Nephron progenitor cell (in vitro differentiated cells): Measurements from ENCODE around the gene EML5.

ENCODE experiments used
- DNase-seq: peaks from one replicate; pipeline ENCODE4 v3.0.0; 2021
- H3K27ac Mint-ChIP-seq: 2 replicates; pipeline ENCODE4 v1.8.0; 2021; ENCODE audit warnings: mild to moderate bottlenecking, moderate library complexity, mixed read lengths
- H3K27me3 Mint-ChIP-seq: 2 replicates; pipeline ENCODE4 v1.8.0; 2021; ENCODE audit warnings: mild to moderate bottlenecking, low read depth, mixed read lengths; ENCODE audit not compliant: poor library complexity
- H3K36me3 Mint-ChIP-seq: 2 replicates; pipeline ENCODE4 v1.8.0; 2021; ENCODE audit warnings: low read depth, mixed read lengths
- H3K4me1 Mint-ChIP-seq: 2 replicates; pipeline ENCODE4 v1.8.0; 2021; ENCODE audit warnings: mixed read lengths
- H3K4me3 Mint-ChIP-seq: 2 replicates; pipeline ENCODE4 v1.8.0; 2021; ENCODE audit warnings: mild to moderate bottlenecking, moderate library complexity, mixed read lengths
- H3K9me3 Mint-ChIP-seq: 2 replicates; pipeline ENCODE4 v1.8.0; 2021; ENCODE audit warnings: mild to moderate bottlenecking, moderate library complexity, mixed read lengths
- CTCF ChIP-seq: fragments of 200-600 bp; sonication (generic); IDR thresholded peaks from 2 replicates; pipeline ENCODE4 v1.5.0; 2021; ENCODE audit warnings: antibody characterized with exemption

The EML5 gene

DNA sequence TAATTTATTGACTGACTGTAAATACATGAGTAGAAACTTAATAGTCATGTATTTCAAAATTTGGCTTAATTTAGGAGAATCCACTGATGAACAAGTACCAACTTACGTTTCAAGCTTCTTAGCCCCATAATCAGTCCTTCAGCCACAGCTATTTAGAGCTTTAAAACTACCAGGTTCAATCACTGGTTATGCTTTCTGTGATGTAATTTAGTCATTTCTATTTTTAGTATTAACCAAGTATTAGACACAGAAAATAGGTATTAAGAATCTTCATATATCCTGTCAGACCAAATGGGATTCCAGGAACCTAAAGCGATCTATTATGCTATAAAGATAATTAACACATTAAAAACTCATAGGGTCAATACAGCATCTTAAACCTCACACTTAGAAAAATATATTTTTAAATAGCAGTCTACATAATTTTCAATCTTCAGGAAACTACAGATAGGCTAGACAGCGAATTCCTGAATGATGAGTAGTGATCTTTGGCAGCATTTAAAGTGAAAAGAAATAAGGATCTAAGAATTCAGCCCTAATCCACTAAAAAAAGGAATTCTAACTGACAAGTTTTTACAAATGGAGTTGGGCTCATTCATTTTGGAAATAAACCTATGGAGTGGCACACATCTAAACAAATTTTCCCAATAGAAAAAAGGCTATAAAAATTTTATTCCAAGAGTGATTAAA is 178.4 kb downstream of the EML5 start:
- no peak overlapping the region for H3K4me3 Mint-ChIP-seq
- no peak for DNase-seq
- no peaks in the 10 kb centered on the region for H3K27me3 Mint-ChIP-seq
- no peak overlapping the region for H3K27ac Mint-ChIP-seq
- H3K9me3 Mint-ChIP-seq, result no peaks in the 10 kb centered on the region
- peaks cover 21% of the 10 kb centered on the region for H3K4me1 Mint-ChIP-seq
- peaks cover 46% of the 10 kb centered on the region for H3K36me3 Mint-ChIP-seq
- no peak for TF ChIP-seq CTCF

GRCh38 chr14:88613552-88614010 is 179.2 kb downstream of the EML5 start:
- Mint-ChIP-seq H3K27me3 (no peaks in the 10 kb centered on the region), H3K9me3 (no peaks in the 10 kb centered on the region), H3K4me1 (peaks cover 21% of the 10 kb centered on the region), H3K36me3 (peaks cover 54% of the 10 kb centered on the region), H3K27ac (no peak overlapping the region), H3K4me3 (no peak overlapping the region)
- no peak for TF ChIP-seq CTCF
- no peak for DNase-seq

- H3K36me3 Mint-ChIP-seq, result peaks cover 60% of the 10 kb centered on the region
- no peaks in the 10 kb centered on the region for H3K9me3 Mint-ChIP-seq
- peaks cover 21% of the 10 kb centered on the region for H3K4me1 Mint-ChIP-seq
- no peak for TF ChIP-seq CTCF
- DNase-seq, result no peak
- H3K27ac Mint-ChIP-seq, result peak overlapping the region; percentile 75
- no peaks in the 10 kb centered on the region for H3K27me3 Mint-ChIP-seq
- H3K4me3 Mint-ChIP-seq, result no peak overlapping the region
Measured at GRCh38 chr14:88612981-88613380, 179.8 kb downstream of the EML5 start.

DNA sequence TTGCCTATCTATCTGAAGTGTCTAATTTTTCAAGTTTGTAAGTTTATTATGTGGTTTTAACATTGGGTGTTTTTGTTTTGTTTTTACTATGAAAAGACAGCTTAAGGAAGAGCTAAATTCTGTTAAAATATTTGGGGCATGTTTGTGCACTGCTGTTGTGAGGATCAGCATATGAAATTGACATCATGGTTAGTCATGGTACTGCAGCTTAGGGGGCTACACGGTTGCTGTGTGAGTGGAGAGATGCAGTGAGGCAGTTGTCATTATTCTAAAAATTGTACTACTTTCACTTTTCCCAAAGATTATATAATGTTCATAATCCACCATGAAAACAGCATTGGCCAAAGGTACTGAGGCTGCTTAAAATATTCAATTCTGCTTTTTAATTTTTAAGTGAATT is 180.9 kb downstream of the EML5 start:
- no peak for DNase-seq
- Mint-ChIP-seq H3K9me3 (no peaks in the 10 kb centered on the region), H3K27me3 (no peaks in the 10 kb centered on the region), H3K4me1 (peaks cover 21% of the 10 kb centered on the region), H3K36me3 (peaks cover 70% of the 10 kb centered on the region), H3K4me3 (no peak overlapping the region), H3K27ac (peak overlapping the region; percentile 6)
- TF ChIP-seq CTCF, result no peak

DNA sequence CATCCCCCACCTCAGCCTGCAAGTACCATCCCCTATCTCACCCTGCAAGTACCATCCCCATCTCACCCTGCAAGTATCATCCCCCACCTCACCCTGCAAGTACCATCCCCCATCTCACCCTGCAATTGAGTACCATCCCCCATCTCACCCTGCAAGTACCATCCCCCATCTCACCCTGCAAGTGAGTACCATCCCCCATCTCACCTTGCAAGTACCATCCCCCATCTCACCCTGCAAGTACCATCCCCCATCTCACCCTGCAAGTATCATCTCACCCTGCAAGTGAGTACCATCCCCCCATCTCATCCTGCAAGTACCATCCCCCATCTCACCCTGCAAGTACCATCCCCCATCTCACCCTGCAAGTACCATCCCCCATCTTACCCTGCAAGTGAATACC is 184.9 kb downstream of the EML5 start:
- H3K36me3 Mint-ChIP-seq, result peaks cover 93% of the 10 kb centered on the region
- no peak for TF ChIP-seq CTCF

DNA sequence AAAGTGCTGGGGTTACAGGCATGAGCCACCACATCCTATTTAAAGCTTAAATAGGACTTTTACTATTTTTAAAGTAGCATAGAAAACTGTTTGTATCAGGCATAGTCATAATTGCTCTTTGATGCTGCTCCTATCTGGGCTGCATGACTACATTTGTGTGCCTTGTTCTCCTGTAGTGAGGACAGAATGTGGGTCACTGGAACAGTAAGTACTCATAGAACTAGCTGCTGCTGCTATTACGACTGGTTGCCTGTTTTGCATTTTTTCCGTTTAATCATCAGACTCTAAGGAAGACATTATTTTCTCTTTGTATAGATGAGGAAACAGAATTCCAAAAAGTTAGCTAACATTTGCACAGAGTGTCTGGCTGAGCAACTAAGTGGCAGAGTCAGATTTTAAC is 187.2 kb downstream of the EML5 start:
- TF ChIP-seq CTCF, result no peak
- DNase-seq, result no peak
- H3K4me1 Mint-ChIP-seq, result peaks cover 5% of the 10 kb centered on the region
- no peak overlapping the region for H3K27ac Mint-ChIP-seq
- H3K27me3 Mint-ChIP-seq, result no peaks in the 10 kb centered on the region
- no peaks in the 10 kb centered on the region for H3K9me3 Mint-ChIP-seq
- no peak overlapping the region for H3K4me3 Mint-ChIP-seq
- peaks cover 100% of the 10 kb centered on the region for H3K36me3 Mint-ChIP-seq

More for the DNA sequence above, 184.9 kb downstream of the EML5 start:
- no peak for DNase-seq
- Mint-ChIP-seq H3K4me3 (no peak overlapping the region), H3K27me3 (no peaks in the 10 kb centered on the region), H3K4me1 (peaks cover 11% of the 10 kb centered on the region), H3K9me3 (no peaks in the 10 kb centered on the region), H3K27ac (no peak overlapping the region)
